PC-3 (cell line): ENCODE data around the gene MAS1. TPM values are rescaled to one million over a fixed set of nuclear protein-coding genes. Genes with fewer than 3 reads are reported as not detected.

Experiments
- ATAC-seq: fragments of 200-7000 bp; cut with Tn5 transposase; 2 replicates; pipeline ENCODE4 v1.9.1; 2020; ENCODE audit warnings: mild to moderate bottlenecking, moderate library complexity
- BruUV-seq: library from RNA; stranded (reverse); fragments of 400-500 nt; replicated peaks from 2 replicates; lab custom pipeline; 2021; lab: Mats Ljungman, UMichigan
- CTCF ChIA-PET: fragments of 300-600 bp; sonication (Branson Sonifier 250); formaldehyde crosslinking; loops from one replicate; lab custom pipeline; 2022; ENCODE audit warnings: antibody characterized with exemption; lab: Charles Lee
- POLR2A ChIA-PET: fragments of 300-600 bp; sonication (Branson Sonifier 250); formaldehyde crosslinking; loops from one replicate; lab custom pipeline; 2022; ENCODE audit warnings: antibody characterized with exemption; ENCODE audit not compliant: unreplicated experiment; lab: Charles Lee
- DNase-seq: peaks from one replicate; pipeline ENCODE4 v3.0.0-alpha.2; 2015
- H2AFZ ChIP-seq: fragments of 300-600 bp; sonication (generic); 2 replicates; pipeline ENCODE4 v1.6.0; 2016; ENCODE audit warnings: antibody characterized with exemption, low read length
- H3F3A ChIP-seq: fragments of 300-600 bp; sonication (generic); one replicate; pipeline ENCODE4 v1.6.0; 2017; ENCODE audit warnings: antibody characterized with exemption, low read length, control low read depth, mild to moderate bottlenecking; ENCODE audit not compliant: unreplicated experiment
- H3K27ac ChIP-seq: fragments of 300-600 bp; sonication (generic); 2 replicates; pipeline ENCODE4 v1.5.1; 2016; ENCODE audit warnings: mild to moderate bottlenecking, low read length
- H3K27me3 ChIP-seq: fragments of 300-600 bp; sonication (generic); 2 replicates; pipeline ENCODE4 v1.6.1; 2016; ENCODE audit warnings: low read length, mixed read lengths
- H3K36me3 ChIP-seq: fragments of 300-600 bp; sonication (generic); 2 replicates; pipeline ENCODE4 v1.6.1; 2016; ENCODE audit warnings: low read depth, mixed run types, low read length, mixed read lengths
- H3K4me1 ChIP-seq: fragments of 300-600 bp; sonication (generic); 2 replicates; pipeline ENCODE4 v1.5.1; 2016; ENCODE audit warnings: low read length; ENCODE audit not compliant: insufficient read depth
- H3K4me2 ChIP-seq: fragments of 300-600 bp; sonication (generic); 2 replicates; pipeline ENCODE4 v1.6.0; 2016; ENCODE audit warnings: low read length
- H3K4me3 ChIP-seq: fragments of 300-600 bp; sonication (generic); 2 replicates; pipeline ENCODE4 v1.5.1; 2016; ENCODE audit warnings: mild to moderate bottlenecking, low read length, mixed read lengths
- H3K79me2 ChIP-seq: fragments of 300-600 bp; sonication (generic); 2 replicates; pipeline ENCODE4 v1.6.1; 2017; ENCODE audit warnings: low read length, mixed read lengths
- H3K9ac ChIP-seq: fragments of 300-600 bp; sonication (generic); 2 replicates; pipeline ENCODE4 v1.6.0; 2016; ENCODE audit warnings: mild to moderate bottlenecking, low read length
- H3K9me2 ChIP-seq: fragments of 300-600 bp; sonication (generic); replicated peaks from 2 replicates; pipeline ENCODE4 v1.6.1; 2016; ENCODE audit warnings: mixed run types, low read length, mixed read lengths
- H3K9me3 ChIP-seq: fragments of 300-600 bp; sonication (generic); 2 replicates; pipeline ENCODE4 v1.6.1; 2016; ENCODE audit warnings: low read length, mixed read lengths
- H4K20me1 ChIP-seq: fragments of 300-600 bp; sonication (generic); 2 replicates; pipeline ENCODE4 v1.6.1; 2016; ENCODE audit warnings: low read length, mixed read lengths
- EZH2 ChIP-seq: fragments of 300-600 bp; sonication (generic); IDR thresholded peaks from one replicate; pipeline ENCODE4 v1.6.1; 2017; ENCODE audit warnings: antibody characterized with exemption, mild to moderate bottlenecking, low read length; ENCODE audit not compliant: unreplicated experiment
- EZH2phosphoT487 ChIP-seq: fragments of 300-600 bp; sonication (generic); IDR thresholded peaks from 2 replicates; pipeline ENCODE4 v1.6.1; 2018; ENCODE audit warnings: mild to moderate bottlenecking, antibody characterized with exemption, low read length, borderline replicate concordance
- intact Hi-C: fragments of 100-400 bp; cut with micrococcal nuclease; formaldehyde crosslinking; loops from 2 replicates; pipeline ENCODE4 v1.9.0; 2023
- total RNA-seq: library from RNA; depleted of rRNA; stranded (reverse); fragments of >200 nt; gene quantifications from 2 replicates; pipeline ENCODE4 v1.2.3, GENCODE V29; 2014
- TF ChIP-seq, protein P1 (sequence below): fragments of 300-600 bp; sonication (generic); conservative IDR thresholded peaks from 2 replicates; pipeline ENCODE4 v1.5.1; 2017; ENCODE audit warnings: antibody characterized with exemption, low read depth, mild to moderate bottlenecking, low read length

The MAS1 gene
- total RNA-seq, 1 experiment from 2014 or later, result not detected

DNA sequence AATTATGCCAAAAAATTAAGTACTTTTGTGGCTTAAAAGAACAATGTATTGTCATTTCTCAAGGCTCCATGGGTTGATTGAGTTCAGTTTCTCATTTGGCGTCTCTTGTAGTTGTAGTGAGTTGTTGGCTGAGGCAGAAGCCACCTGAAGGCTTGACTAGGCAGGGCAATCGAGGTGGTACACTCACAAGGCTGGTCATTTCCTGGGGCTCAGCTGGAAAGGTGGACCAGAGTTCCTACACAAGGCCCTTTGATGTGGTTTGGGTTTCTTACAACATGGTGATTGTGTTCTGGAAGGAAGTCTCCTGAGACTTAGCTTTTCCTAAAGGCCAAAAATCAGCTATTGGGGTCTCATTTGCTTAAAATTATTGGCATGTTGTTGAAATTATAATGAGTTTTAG, 22.6 kb downstream of the MAS1 start:
- no peak overlapping the region for H3K9ac ChIP-seq
- no peaks in the 10 kb centered on the region for H3K27me3 ChIP-seq
- ChIA-PET POLR2A (no interaction called here), CTCF (no interaction called here)
- H3K27ac ChIP-seq, result no peak overlapping the region
- intact Hi-C loops, result no loop called here
- no peak overlapping the region for H3K4me3 ChIP-seq
- no peaks in the 10 kb centered on the region for H3K79me2 ChIP-seq
- TF ChIP-seq, protein P1, sequence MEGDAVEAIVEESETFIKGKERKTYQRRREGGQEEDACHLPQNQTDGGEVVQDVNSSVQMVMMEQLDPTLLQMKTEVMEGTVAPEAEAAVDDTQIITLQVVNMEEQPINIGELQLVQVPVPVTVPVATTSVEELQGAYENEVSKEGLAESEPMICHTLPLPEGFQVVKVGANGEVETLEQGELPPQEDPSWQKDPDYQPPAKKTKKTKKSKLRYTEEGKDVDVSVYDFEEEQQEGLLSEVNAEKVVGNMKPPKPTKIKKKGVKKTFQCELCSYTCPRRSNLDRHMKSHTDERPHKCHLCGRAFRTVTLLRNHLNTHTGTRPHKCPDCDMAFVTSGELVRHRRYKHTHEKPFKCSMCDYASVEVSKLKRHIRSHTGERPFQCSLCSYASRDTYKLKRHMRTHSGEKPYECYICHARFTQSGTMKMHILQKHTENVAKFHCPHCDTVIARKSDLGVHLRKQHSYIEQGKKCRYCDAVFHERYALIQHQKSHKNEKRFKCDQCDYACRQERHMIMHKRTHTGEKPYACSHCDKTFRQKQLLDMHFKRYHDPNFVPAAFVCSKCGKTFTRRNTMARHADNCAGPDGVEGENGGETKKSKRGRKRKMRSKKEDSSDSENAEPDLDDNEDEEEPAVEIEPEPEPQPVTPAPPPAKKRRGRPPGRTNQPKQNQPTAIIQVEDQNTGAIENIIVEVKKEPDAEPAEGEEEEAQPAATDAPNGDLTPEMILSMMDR, result no peak
- no peak for TF ChIP-seq EZH2
- no peak for TF ChIP-seq EZH2phosphoT487
- H4K20me1 ChIP-seq, result no peaks in the 10 kb centered on the region
- ATAC-seq (no peak), DNase-seq (no peak)
- H3K4me1 ChIP-seq, result no peaks in the 10 kb centered on the region
- H3K9me2 ChIP-seq, result no peaks in the 10 kb centered on the region
- H3K4me2 ChIP-seq, result no peak overlapping the region
- BruUV-seq, result no TSS peak
- H2AFZ ChIP-seq, result no peak overlapping the region
- H3K9me3 ChIP-seq, result no peaks in the 10 kb centered on the region
- H3F3A ChIP-seq, result no peaks in the 10 kb centered on the region
- H3K36me3 ChIP-seq, result no peaks in the 10 kb centered on the region

DNA sequence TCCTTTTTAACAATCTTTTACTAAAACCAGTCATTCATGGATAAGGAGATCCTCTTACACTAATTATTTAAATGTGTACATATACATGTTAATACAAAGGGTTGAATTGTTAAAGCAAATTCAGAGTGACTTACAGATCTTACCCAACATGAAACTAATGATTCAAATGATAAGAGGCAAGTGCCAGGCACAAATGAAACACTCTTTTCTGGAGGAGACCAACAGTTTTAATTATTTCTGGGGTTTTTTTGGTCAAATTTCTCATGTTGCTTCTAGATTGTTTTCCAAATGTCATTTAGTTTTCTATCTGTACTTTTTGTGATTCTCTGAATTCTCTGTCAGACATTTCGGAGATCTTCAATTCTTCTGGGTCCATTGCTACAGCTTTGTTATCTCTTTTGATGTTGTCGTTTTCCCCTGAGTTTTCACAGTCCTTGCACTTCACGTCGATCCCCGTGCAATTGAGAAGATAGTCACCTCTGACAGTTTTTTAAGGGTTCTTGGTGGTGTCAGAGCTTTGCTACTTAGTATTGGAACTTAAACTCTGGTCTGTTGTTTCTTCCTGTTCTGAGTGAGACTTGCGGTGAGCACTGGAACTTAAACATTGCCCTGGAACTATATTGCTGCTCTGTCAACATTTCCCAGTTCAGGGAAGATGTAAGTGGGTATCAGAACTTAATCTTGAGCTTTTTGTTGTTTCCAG, 23.2 kb downstream of the MAS1 start:
- no peak overlapping the region for H3K27ac ChIP-seq
- intact Hi-C loops, result no loop called here
- DNase-seq (no peak), ATAC-seq (no peak)
- H3K9me3 ChIP-seq, result no peaks in the 10 kb centered on the region
- ChIA-PET CTCF (no interaction called here), POLR2A (no interaction called here)
- no TSS peak for BruUV-seq
- no peaks in the 10 kb centered on the region for H3K4me1 ChIP-seq
- no peaks in the 10 kb centered on the region for H3K9me2 ChIP-seq
- H3K79me2 ChIP-seq, result no peaks in the 10 kb centered on the region
- H3K9ac ChIP-seq, result no peak overlapping the region
- H3K36me3 ChIP-seq, result no peaks in the 10 kb centered on the region
- no peak for TF ChIP-seq EZH2phosphoT487
- TF ChIP-seq, protein P1, result no peak
- TF ChIP-seq EZH2, result no peak
- no peak overlapping the region for H3K4me2 ChIP-seq
- no peaks in the 10 kb centered on the region for H4K20me1 ChIP-seq
- H2AFZ ChIP-seq, result no peak overlapping the region
- no peaks in the 10 kb centered on the region for H3K27me3 ChIP-seq
- no peaks in the 10 kb centered on the region for H3F3A ChIP-seq
- H3K4me3 ChIP-seq, result no peak overlapping the region

DNA sequence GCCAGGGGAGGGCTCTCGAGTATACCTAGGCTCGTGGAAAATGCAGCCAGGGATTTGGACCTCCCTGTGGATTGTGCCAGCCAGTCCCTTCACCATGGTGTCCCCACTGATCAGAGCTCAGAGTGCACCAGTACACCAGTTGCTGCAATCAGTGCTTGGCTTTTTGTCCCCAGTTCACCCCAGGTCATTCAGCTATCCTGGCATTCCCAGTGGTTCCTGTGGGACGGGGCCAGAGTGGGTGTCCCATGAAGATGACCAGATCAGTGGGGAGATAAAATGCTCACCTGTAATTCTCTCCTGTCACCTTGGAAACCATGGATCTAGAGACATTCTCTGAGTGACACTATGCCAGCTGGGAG, 23.8 kb downstream of the MAS1 start:
- Histone ChIP-seq H3K9me2 (no peaks in the 10 kb centered on the region), H3K4me3 (no peak overlapping the region), H3K27me3 (no peaks in the 10 kb centered on the region), H3K9me3 (no peaks in the 10 kb centered on the region), H3K36me3 (no peaks in the 10 kb centered on the region), H3K4me1 (no peaks in the 10 kb centered on the region), H4K20me1 (no peaks in the 10 kb centered on the region), H3K27ac (no peak overlapping the region), H3K9ac (no peak overlapping the region), H3K4me2 (no peak overlapping the region), H3F3A (no peaks in the 10 kb centered on the region), H2AFZ (no peak overlapping the region), H3K79me2 (no peaks in the 10 kb centered on the region)
- ChIA-PET CTCF (no interaction called here), POLR2A (no interaction called here)
- ATAC-seq (no peak), DNase-seq (no peak)
- no TSS peak for BruUV-seq
- no peak for TF ChIP-seq EZH2
- TF ChIP-seq EZH2phosphoT487, result no peak
- TF ChIP-seq, protein P1, result no peak
- intact Hi-C loops, result no loop called here
